ENCODE measurements around the gene FLNB. TPM values are rescaled to one million over a fixed set of nuclear protein-coding genes. Genes with fewer than 3 reads are reported as not detected.

The FLNB gene
- total RNA-seq, 2 donors from 2014 or later: 246 to 362 TPM

DNA sequence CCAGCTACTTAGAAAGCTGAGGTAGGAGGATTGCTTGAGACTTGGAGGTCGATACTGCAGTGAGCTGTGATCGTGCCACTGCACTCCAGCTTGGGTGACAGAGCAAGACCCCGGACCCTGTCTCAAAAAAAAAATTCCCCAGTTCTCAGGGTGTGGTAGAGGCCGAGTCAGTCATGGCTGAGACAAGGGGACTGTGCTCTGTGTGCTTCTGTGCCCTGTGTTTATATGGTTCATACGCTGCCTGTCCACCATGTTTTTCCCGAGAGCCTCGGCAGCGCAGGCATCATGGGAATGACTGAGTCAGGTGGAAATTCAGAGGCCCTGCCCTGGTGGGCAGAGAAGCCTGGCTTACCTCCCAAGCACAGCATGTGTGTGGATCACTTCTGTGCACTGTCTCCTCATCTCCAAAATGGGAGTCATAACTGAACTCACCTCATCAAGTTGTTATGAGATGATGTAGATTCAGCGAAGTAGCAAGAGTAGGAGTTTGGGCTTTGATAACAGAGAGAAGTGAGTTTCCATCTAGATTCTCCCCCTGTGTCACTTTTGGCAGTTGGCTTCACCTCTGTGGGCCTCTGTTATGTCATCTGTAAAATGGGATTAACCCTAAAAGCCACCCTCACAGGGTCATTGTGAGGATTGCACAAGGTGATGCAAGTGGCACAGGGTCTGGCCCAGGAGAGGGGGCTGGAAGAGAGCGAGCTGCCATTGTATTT lies 56.9 kb downstream of the FLNB start:
- H3K4me3 ChIP-seq: no peak overlapping the region
- no peaks in the 10 kb centered on the region for H3K9me3 ChIP-seq
- DNase-seq: no peak
- no peak overlapping the region for H3K27ac ChIP-seq
- H3K9ac ChIP-seq (ENCODE audit: low read depth in 2 of 2, low read length in 2 of 2): peak overlapping the region in 1 of 2 donors; percentile 26
- intact Hi-C loops (cut with DNase I): no loop called here
- no peaks in the 10 kb centered on the region for H3K27me3 ChIP-seq
- TF ChIP-seq, protein P1, sequence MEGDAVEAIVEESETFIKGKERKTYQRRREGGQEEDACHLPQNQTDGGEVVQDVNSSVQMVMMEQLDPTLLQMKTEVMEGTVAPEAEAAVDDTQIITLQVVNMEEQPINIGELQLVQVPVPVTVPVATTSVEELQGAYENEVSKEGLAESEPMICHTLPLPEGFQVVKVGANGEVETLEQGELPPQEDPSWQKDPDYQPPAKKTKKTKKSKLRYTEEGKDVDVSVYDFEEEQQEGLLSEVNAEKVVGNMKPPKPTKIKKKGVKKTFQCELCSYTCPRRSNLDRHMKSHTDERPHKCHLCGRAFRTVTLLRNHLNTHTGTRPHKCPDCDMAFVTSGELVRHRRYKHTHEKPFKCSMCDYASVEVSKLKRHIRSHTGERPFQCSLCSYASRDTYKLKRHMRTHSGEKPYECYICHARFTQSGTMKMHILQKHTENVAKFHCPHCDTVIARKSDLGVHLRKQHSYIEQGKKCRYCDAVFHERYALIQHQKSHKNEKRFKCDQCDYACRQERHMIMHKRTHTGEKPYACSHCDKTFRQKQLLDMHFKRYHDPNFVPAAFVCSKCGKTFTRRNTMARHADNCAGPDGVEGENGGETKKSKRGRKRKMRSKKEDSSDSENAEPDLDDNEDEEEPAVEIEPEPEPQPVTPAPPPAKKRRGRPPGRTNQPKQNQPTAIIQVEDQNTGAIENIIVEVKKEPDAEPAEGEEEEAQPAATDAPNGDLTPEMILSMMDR (IDR thresholded peaks at IDR 0.05): no peak
- peaks cover 5% of the 10 kb centered on the region for H3K4me1 ChIP-seq
- H3K36me3 ChIP-seq: no peaks in the 10 kb centered on the region

- no peaks in the 10 kb centered on the region for H3K9me3 ChIP-seq
- H3K36me3 ChIP-seq: no peaks in the 10 kb centered on the region
- no peaks in the 10 kb centered on the region for H3K27me3 ChIP-seq
- no peak for DNase-seq
- no peak overlapping the region for H3K27ac ChIP-seq
- TF ChIP-seq, protein P1 (IDR thresholded peaks at IDR 0.05): no peak
- H3K9ac ChIP-seq (ENCODE audit: low read depth in 2 of 2, low read length in 2 of 2): no peak overlapping the region
- H3K4me1 ChIP-seq: peaks cover 5% of the 10 kb centered on the region
- H3K4me3 ChIP-seq: no peak overlapping the region
- intact Hi-C loops (cut with DNase I): no loop called here
Measured at GRCh38 chr3:58065700-58066167, 57.5 kb downstream of the FLNB start.

GRCh38 chr3:58066842-58067241 lies 58.6 kb downstream of the FLNB start:
- TF ChIP-seq, protein P1 (IDR thresholded peaks at IDR 0.05): no peak
- H3K27ac ChIP-seq: no peak overlapping the region
- DNase-seq: no peak
- H3K36me3 ChIP-seq: no peaks in the 10 kb centered on the region
- H3K27me3 ChIP-seq: no peaks in the 10 kb centered on the region
- H3K9ac ChIP-seq (ENCODE audit: low read depth in 2 of 2, low read length in 2 of 2): no peak overlapping the region
- intact Hi-C loops (cut with DNase I): no loop called here
- H3K4me1 ChIP-seq: peaks cover 5% of the 10 kb centered on the region
- H3K9me3 ChIP-seq: no peaks in the 10 kb centered on the region
- H3K4me3 ChIP-seq: no peak overlapping the region

GRCh38 chr3:58068122-58068809 lies 60.0 kb downstream of the FLNB start:
- no peak overlapping the region for H3K4me3 ChIP-seq
- no peak overlapping the region for H3K9ac ChIP-seq (ENCODE audit: low read depth in 2 of 2, low read length in 2 of 2)
- peaks cover 5% of the 10 kb centered on the region for H3K4me1 ChIP-seq
- DNase-seq: no peak
- TF ChIP-seq, protein P1 (IDR thresholded peaks at IDR 0.05): no peak
- H3K27ac ChIP-seq: no peak overlapping the region
- no peaks in the 10 kb centered on the region for H3K36me3 ChIP-seq
- no peaks in the 10 kb centered on the region for H3K27me3 ChIP-seq
- no peaks in the 10 kb centered on the region for H3K9me3 ChIP-seq
- intact Hi-C loops (cut with DNase I): no loop called here

GRCh38 chr3:58071480-58071971 lies 63.3 kb downstream of the FLNB start:
- Histone ChIP-seq H3K27ac (no peak overlapping the region), H3K36me3 (no peaks in the 10 kb centered on the region), H3K27me3 (no peaks in the 10 kb centered on the region), H3K9ac (ENCODE audit: low read depth in 2 of 2, low read length in 2 of 2) (no peak overlapping the region), H3K4me1 (peaks cover 5% of the 10 kb centered on the region), H3K9me3 (no peaks in the 10 kb centered on the region), H3K4me3 (no peak overlapping the region)
- intact Hi-C loops (cut with DNase I): no loop called here
- DNase-seq: peak; percentile 37
- TF ChIP-seq, protein P1 (IDR thresholded peaks at IDR 0.05): no peak
